ENCODE measurements around the gene DDX47. TPM values are rescaled to one million over a fixed set of nuclear protein-coding genes. Genes with fewer than 3 reads are reported as not detected.

Gene DDX47
- total and polyA plus RNA-seq, 9 of the 15 experiments (the other 6 are each of a cell fraction or from before 2014, with no cell fraction given): 39.4 to 186 (median 64.4) TPM

GRCh38 chr12:12786706-12787601, 26.2 kb upstream of the DDX47 start (continued):
- TF ChIP-seq ETV1 (tag; conservative IDR thresholded peaks at IDR 0.05; ENCODE audit: low read depth) (no peak), NONO (IDR thresholded peaks at IDR 0.05; ENCODE audit: low read depth in 2 of 2, low read length in 1 of 2) (peak; percentile 37 to 54; a peak in 1 of 4 replicates), ZZZ3 (IDR thresholded peaks at IDR 0.05) (no peak), CREM (IDR thresholded peaks at IDR 0.05; ENCODE audit: low read depth) (peak; percentile 21; the same call in 1 of the 2 replicates), SMARCA4 (IDR thresholded peaks at IDR 0.05) (peak; percentile 29; the same call in 1 of the 2 replicates), RBFOX2 (IDR thresholded peaks at IDR 0.05; ENCODE audit: low read depth, low read length) (peak; percentile 96), POLR2AphosphoS5 (IDR thresholded peaks at IDR 0.05; ENCODE audit: control insufficient read depth, insufficient read depth, low read depth, low read length) (peak; percentile 53), CBFB (CRISPR knock-in tag; IDR thresholded peaks at IDR 0.05) (no peak), PTBP1 (IDR thresholded peaks at IDR 0.05; ENCODE audit: low read depth, low read length) (no peak), CREB3L1 (IDR thresholded peaks at IDR 0.05; ENCODE audit: borderline replicate concordance, low read depth) (peak; percentile 95), HDAC1 (IDR thresholded peaks at IDR 0.05) (no peak), NR3C1 (CRISPR knock-in tag; IDR thresholded peaks at IDR 0.05) (0 out of 2 replicates have a peak, but pooled peaks have one; percentile 82), POLR2G (IDR thresholded peaks at IDR 0.05; ENCODE audit: low read depth, low read length) (peak; percentile 94), ZBTB5 (IDR thresholded peaks at IDR 0.05) (peak; percentile 52; the same call in 1 of the 2 replicates), MAX (CRISPR knock-in tag; IDR thresholded peaks at IDR 0.05) (peak; percentile 76), BHLHE40 (IDR thresholded peaks at IDR 0.05; ENCODE audit: low read length) (0 out of 2 replicates have a peak, but pooled peaks have one; percentile 5), BRD4 (IDR thresholded peaks at IDR 0.05) (peak; percentile 60; the same call in 1 of the 2 replicates), POU5F1 (IDR thresholded peaks at IDR 0.05; ENCODE audit: borderline replicate concordance, low read depth, low read length, partially characterized antibody) (peak; percentile 35)
- TF ChIP-seq, protein P1, sequence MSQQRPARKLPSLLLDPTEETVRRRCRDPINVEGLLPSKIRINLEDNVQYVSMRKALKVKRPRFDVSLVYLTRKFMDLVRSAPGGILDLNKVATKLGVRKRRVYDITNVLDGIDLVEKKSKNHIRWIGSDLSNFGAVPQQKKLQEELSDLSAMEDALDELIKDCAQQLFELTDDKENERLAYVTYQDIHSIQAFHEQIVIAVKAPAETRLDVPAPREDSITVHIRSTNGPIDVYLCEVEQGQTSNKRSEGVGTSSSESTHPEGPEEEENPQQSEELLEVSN (IDR thresholded peaks at IDR 0.05; ENCODE audit: borderline replicate concordance in 1 of 2, extremely low read depth in 1 of 2, insufficient read depth in 1 of 2, insufficient read length in 1 of 2, low read depth in 1 of 2, low read length in 1 of 2, poor library complexity in 1 of 2, severe bottlenecking in 1 of 2): peak; percentile 88 to 97
- TF ChIP-seq, protein P2, sequence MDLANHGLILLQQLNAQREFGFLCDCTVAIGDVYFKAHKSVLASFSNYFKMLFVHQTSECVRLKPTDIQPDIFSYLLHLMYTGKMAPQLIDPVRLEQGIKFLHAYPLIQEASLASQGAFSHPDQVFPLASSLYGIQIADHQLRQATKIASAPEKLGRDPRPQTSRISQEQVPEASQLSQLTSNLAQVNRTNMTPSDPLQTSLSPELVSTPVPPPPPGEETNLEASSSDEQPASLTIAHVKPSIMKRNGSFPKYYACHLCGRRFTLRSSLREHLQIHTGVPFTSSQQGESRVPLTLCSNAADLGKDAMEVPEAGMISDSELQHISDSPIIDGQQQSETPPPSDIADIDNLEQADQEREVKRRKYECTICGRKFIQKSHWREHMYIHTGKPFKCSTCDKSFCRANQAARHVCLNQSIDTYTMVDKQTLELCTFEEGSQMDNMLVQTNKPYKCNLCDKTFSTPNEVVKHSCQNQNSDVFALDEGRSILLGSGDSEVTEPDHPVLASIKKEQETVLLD (IDR thresholded peaks at IDR 0.05): peak; percentile 40; the same call in 1 of the 2 replicates
